Kidney tubule cell (primary cell): ENCODE measurements around the gene VIPR2.
"Not testable (repeated sequence)": the region's sequence is repeated elsewhere in the genome, so short reads cannot be mapped to it uniquely, and the experiment has no call there.

Source experiments
- DNase-seq: peaks from one replicate; pipeline ENCODE4 v3.0.0-alpha.2; 2018; ENCODE audit warnings: low spot score

The VIPR2 gene

GRCh38 chr7:158988302-158988862 lies 156.3 kb downstream of the VIPR2 start:
- no peak for DNase-seq

DNA sequence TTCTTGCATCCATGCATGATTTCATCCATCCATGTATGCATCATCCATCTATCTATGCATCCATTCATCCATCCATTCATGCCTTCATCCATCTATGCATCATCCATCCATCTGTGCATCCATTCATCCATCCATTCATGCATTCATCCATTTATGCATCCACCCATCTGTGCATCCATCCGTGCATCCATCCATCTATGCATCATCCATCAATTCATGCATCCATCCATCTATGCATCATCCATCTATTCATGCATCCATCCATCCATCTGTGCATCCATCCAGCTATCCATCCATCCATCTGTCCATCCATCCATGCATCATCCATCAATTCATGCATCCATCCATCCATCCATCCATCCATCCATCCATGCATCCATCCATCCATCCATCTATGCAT lies 157.0 kb downstream of the VIPR2 start:
- no peak for DNase-seq

DNA sequence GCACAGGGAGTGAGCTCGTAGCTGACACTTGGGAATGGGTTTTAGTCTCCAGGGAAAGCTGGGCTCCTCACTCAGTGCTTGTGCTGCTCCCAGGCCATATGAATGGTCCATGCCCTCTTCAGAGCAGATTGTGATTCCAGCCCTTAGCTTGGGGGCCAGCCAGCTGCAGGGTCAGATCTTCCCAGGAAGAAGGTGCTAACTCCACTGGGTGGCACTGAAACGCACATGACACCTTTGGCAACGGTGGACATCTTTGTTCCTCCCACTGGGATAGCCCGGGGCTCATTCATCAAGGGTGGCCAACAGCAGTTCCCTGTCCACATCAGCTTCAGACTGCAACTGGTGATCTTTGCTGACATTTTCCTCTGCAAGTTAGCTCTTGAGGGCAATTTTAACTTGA lies 159.1 kb downstream of the VIPR2 start:
- no peak for DNase-seq

DNA sequence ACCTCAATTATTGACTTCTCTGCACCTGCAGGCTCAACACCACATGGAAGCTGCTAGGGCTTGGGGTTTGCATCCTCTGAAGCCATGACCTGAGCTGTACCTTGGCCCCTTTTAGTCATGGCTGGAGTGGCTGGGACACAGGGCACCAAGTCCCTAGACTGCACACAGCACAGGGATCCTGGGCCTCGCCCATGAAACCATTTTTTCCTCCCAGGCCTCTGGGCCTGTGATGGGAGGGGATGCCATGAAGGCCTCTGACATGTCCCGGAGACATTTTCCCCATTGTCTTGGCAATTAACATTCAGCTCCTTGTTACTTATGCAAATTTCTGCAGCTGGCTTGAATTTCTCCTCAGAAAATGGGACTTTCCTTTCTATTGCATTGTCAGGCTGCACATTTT lies 160.7 kb downstream of the VIPR2 start:
- not testable (repeated sequence) for DNase-seq

DNA sequence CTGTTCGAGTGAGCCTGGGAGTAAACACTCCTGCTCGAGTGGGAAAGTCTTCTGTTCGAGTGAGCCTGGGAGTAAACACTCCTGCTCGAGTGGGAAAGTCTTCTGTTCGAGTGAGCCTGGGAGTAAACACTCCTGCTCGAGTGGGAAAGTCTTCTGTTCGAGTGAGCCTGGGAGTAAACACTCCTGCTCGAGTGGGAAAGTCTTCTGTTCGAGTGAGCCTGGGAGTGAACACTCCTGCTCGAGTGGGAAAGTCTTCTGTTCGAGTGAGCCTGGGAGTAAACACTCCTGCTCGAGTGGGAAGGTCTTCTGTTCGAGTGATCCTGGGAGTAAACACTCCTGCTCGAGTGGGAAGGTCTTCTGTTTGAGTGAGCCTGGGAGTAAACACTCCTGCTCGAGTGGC lies 162.6 kb downstream of the VIPR2 start:
- DNase-seq = not testable (repeated sequence)

DNA sequence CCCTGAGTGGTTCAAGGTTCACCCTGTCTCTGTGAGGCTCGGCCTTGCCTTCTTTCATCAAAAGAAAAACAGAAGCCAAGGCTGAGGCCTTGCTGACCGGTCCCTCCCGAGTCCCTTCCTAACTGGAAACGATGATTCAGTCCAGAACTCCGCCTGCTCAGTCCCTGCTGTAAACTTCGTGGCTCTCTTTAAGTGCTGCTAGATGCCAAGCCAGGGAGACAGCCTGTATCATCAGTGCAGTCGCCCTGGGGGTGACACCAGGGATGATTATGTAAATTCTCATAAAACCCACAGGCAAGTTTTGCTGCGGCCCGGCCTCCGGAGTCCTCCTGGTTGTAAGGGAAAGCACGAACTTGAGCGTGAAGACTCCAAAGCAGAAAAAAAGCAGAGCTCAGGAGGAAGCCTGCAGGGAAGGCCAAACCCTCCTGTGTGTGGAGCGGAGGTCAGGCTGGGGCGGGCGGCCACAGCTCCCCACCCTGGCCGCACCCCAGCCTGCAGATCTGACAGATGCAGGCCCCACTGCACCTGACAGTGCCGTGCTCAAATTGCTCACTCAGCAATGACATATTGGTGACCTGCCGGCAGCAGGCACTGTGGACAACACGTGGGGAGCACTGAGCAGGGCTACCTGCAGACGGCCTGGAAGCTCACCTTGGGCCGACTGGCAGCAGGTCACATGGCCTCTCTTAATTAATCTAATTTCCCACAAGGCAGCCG lies 164.9 kb downstream of the VIPR2 start:
- DNase-seq = no peak

GRCh38 chr7:158979023-158979529 lies 165.6 kb downstream of the VIPR2 start:
- no peak for DNase-seq
